ENCODE results near the gene PFKFB4.

PFKFB4 gene

GRCh38 chr3:48511551-48511950 is 45.1 kb downstream of the PFKFB4 start:
- Histone ChIP-seq H3K4me3 (replicated peaks; ENCODE audit: insufficient read depth, low read length) (no peak overlapping the region), H3K27ac (replicated peaks) (no peak overlapping the region), H3K27me3 (ENCODE audit: insufficient read depth, poor library complexity, severe bottlenecking) (no peaks in the 10 kb centered on the region)
- DNase-seq (ENCODE audit: low read depth in 1 of 2, low spot score in 1 of 2) = no peak
- TF ChIP-seq POLR2AphosphoS5 (IDR thresholded peaks at IDR 0.05; ENCODE audit: low read depth) (no peak), SPI1 (IDR thresholded peaks at IDR 0.05; ENCODE audit: borderline replicate concordance, low read depth) (no peak), GABPA (IDR thresholded peaks at IDR 0.05; ENCODE audit: low read depth) (no peak)
- TF ChIP-seq, protein P1, sequence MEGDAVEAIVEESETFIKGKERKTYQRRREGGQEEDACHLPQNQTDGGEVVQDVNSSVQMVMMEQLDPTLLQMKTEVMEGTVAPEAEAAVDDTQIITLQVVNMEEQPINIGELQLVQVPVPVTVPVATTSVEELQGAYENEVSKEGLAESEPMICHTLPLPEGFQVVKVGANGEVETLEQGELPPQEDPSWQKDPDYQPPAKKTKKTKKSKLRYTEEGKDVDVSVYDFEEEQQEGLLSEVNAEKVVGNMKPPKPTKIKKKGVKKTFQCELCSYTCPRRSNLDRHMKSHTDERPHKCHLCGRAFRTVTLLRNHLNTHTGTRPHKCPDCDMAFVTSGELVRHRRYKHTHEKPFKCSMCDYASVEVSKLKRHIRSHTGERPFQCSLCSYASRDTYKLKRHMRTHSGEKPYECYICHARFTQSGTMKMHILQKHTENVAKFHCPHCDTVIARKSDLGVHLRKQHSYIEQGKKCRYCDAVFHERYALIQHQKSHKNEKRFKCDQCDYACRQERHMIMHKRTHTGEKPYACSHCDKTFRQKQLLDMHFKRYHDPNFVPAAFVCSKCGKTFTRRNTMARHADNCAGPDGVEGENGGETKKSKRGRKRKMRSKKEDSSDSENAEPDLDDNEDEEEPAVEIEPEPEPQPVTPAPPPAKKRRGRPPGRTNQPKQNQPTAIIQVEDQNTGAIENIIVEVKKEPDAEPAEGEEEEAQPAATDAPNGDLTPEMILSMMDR (IDR thresholded peaks at IDR 0.05; ENCODE audit: insufficient read depth, low read length) = no peak
- TF ChIP-seq, protein P2, sequence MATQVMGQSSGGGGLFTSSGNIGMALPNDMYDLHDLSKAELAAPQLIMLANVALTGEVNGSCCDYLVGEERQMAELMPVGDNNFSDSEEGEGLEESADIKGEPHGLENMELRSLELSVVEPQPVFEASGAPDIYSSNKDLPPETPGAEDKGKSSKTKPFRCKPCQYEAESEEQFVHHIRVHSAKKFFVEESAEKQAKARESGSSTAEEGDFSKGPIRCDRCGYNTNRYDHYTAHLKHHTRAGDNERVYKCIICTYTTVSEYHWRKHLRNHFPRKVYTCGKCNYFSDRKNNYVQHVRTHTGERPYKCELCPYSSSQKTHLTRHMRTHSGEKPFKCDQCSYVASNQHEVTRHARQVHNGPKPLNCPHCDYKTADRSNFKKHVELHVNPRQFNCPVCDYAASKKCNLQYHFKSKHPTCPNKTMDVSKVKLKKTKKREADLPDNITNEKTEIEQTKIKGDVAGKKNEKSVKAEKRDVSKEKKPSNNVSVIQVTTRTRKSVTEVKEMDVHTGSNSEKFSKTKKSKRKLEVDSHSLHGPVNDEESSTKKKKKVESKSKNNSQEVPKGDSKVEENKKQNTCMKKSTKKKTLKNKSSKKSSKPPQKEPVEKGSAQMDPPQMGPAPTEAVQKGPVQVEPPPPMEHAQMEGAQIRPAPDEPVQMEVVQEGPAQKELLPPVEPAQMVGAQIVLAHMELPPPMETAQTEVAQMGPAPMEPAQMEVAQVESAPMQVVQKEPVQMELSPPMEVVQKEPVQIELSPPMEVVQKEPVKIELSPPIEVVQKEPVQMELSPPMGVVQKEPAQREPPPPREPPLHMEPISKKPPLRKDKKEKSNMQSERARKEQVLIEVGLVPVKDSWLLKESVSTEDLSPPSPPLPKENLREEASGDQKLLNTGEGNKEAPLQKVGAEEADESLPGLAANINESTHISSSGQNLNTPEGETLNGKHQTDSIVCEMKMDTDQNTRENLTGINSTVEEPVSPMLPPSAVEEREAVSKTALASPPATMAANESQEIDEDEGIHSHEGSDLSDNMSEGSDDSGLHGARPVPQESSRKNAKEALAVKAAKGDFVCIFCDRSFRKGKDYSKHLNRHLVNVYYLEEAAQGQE (IDR thresholded peaks at IDR 0.05; ENCODE audit: insufficient replicate concordance, low read depth) = no peak

DNA sequence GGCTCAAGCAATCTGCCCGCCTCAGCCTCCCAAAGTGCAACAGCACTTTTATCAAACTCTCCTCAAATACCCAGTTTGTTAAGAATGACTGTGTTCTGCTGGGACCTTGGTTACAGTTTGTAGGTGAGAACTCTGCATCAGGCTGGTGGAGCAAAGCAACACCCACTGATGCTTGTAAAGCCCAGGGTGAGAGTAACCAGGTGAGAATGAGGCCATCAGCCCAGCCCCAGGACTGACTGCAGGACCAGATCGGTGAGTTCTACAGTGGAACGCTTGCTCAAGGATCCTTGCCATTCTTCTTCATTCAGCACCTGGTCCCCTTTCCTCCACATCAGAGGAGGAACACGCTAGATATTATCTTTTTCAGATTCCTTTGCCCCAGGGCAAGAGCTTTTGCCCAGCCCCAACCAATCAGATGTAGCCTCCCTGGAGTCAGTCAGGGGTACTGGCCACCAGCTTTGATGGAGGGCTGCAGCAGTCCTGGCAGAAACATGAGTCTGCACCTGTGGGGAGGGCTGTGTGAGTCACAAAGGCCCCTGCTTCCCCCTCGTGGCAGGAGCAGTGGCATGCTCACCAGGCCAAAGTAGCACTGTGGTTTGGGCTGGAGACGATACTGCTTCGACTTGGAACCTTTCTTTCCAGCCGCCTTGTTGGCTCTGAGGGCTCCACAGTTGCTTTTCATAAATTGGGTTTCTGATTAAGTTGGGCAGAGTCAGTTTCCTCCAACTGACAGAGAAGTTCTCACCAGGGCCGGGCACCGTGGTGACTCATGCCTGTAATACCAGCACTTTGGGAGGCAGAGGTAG is 49.1 kb downstream of the PFKFB4 start:
- peak in 1 of 2 experiments; percentile 72 for DNase-seq (ENCODE audit: low read depth in 1 of 2, low spot score in 1 of 2)
- no peak overlapping the region for H3K27ac ChIP-seq (replicated peaks)
- H3K27me3 ChIP-seq (ENCODE audit: insufficient read depth, poor library complexity, severe bottlenecking) = peaks cover 2% of the 10 kb centered on the region
- TF ChIP-seq, protein P1 (IDR thresholded peaks at IDR 0.05; ENCODE audit: insufficient read depth, low read length) = peak; percentile 61
- no peak for TF ChIP-seq POLR2AphosphoS5 (IDR thresholded peaks at IDR 0.05; ENCODE audit: low read depth)
- H3K4me3 ChIP-seq (replicated peaks; ENCODE audit: insufficient read depth, low read length) = no peak overlapping the region

DNA sequence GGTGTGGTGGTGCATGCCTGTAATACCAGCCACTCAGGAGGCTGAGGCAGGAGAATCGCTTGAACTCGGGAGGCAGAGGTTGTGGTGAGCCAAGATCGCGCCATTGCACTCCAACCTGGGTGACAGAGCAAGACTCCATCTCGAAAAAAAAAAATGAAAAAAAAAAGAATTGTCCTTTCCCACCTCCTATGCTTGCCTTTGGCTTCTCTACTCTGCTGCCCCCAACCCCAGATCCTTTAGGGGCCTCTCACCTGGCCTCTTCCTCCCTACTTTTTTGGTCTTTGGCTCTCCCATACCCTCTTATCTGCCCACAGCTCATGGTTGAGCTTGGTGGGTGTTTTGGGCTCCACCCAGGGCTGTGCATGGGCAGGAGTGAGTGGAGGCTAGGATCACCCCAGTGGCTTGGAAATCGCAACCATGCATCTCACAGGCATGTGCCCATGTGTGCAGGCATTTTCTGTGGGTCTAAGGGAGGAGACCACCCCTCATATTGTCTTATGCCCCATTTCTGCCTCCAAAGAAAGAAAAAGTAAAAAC is 50.6 kb downstream of the PFKFB4 start:
- DNase-seq (ENCODE audit: low read depth in 1 of 2, low spot score in 1 of 2) = no peak
- TF ChIP-seq SPI1 (IDR thresholded peaks at IDR 0.05; ENCODE audit: borderline replicate concordance, low read depth) = no peak
- no peak for TF ChIP-seq POLR2AphosphoS5 (IDR thresholded peaks at IDR 0.05; ENCODE audit: low read depth)
- TF ChIP-seq, protein P2 (IDR thresholded peaks at IDR 0.05; ENCODE audit: insufficient replicate concordance, low read depth) = no peak
- no peak for TF ChIP-seq GABPA (IDR thresholded peaks at IDR 0.05; ENCODE audit: low read depth)
- TF ChIP-seq, protein P1 (IDR thresholded peaks at IDR 0.05; ENCODE audit: insufficient read depth, low read length) = no peak
- H3K27ac ChIP-seq (replicated peaks) = no peak overlapping the region
- peaks cover 2% of the 10 kb centered on the region for H3K27me3 ChIP-seq (ENCODE audit: insufficient read depth, poor library complexity, severe bottlenecking)
- H3K4me3 ChIP-seq (replicated peaks; ENCODE audit: insufficient read depth, low read length) = no peak overlapping the region
